A549 (cell line): Measurements from ENCODE around the gene HDAC7.

Source experiments
- CEBPB ChIP-seq, 2 experiments: fragments of >200 bp in 1 of 2; sonication (Bioruptor Twin) in 1 of 2; formaldehyde crosslinking in 1 of 2; IDR thresholded peaks; 2 replicates each; pipeline ENCODE4 v1.6.1; 2012 to 2016
- TF ChIP-seq, protein P1 (sequence below): fragments of >200 bp; sonication (Bioruptor Twin); formaldehyde crosslinking; IDR thresholded peaks from 3 replicates; pipeline ENCODE4 v1.5.1; 2016

- TF ChIP-seq, protein P1, sequence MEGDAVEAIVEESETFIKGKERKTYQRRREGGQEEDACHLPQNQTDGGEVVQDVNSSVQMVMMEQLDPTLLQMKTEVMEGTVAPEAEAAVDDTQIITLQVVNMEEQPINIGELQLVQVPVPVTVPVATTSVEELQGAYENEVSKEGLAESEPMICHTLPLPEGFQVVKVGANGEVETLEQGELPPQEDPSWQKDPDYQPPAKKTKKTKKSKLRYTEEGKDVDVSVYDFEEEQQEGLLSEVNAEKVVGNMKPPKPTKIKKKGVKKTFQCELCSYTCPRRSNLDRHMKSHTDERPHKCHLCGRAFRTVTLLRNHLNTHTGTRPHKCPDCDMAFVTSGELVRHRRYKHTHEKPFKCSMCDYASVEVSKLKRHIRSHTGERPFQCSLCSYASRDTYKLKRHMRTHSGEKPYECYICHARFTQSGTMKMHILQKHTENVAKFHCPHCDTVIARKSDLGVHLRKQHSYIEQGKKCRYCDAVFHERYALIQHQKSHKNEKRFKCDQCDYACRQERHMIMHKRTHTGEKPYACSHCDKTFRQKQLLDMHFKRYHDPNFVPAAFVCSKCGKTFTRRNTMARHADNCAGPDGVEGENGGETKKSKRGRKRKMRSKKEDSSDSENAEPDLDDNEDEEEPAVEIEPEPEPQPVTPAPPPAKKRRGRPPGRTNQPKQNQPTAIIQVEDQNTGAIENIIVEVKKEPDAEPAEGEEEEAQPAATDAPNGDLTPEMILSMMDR: no peak
- TF ChIP-seq CEBPB (IDR thresholded peaks at IDR 0.05): no peak
Measured at GRCh38 chr12:47845081-47845480, 25.4 kb upstream of the HDAC7 start.
